Fibroblast of the conjunctiva (primary cell): ENCODE results near the gene COL1A1.

Source experiments
- DNase-seq: peaks from one replicate; pipeline ENCODE4 v3.0.0-alpha.2; 2010; ENCODE audit warnings: low read depth

Gene COL1A1

GRCh38 chr17:50186661-50187393 is 14.6 kb downstream of the COL1A1 start:
- DNase-seq = no peak

DNA sequence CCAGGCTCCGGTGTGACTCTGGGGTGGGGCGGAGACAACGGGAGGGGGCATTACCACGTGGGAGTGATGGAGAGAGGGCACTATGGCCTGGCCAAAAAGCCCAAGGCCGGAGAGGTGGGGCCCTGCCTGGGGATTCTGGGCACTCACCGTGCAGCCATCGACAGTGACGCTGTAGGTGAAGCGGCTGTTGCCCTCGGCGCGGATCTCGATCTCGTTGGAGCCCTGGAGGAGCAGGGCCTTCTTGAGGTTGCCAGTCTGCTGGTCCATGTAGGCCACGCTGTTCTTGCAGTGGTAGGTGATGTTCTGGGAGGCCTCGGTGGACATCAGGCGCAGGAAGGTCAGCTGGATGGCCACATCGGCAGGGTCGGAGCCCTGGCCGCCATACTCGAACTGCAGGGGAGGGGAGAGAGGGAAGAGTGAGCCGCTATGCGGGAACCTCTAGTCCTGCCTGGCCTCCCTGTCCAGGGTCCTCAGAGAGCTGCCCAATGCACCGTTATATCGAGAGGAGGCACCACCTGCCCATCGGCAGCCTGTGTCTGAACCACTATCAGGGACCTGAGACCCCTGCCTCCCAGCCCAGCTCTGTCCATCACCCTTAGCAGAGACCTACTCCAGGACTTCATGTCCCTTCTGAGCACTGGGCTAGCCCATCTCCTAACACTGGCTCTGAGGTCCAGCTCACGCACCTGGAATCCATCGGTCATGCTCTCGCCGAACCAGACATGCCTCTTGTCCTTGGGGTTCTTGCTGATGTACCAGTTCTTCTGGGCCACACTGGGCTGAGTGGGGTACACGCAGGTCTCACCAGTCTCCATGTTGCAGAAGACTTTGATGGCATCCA is 15.6 kb downstream of the COL1A1 start:
- no peak for DNase-seq

DNA sequence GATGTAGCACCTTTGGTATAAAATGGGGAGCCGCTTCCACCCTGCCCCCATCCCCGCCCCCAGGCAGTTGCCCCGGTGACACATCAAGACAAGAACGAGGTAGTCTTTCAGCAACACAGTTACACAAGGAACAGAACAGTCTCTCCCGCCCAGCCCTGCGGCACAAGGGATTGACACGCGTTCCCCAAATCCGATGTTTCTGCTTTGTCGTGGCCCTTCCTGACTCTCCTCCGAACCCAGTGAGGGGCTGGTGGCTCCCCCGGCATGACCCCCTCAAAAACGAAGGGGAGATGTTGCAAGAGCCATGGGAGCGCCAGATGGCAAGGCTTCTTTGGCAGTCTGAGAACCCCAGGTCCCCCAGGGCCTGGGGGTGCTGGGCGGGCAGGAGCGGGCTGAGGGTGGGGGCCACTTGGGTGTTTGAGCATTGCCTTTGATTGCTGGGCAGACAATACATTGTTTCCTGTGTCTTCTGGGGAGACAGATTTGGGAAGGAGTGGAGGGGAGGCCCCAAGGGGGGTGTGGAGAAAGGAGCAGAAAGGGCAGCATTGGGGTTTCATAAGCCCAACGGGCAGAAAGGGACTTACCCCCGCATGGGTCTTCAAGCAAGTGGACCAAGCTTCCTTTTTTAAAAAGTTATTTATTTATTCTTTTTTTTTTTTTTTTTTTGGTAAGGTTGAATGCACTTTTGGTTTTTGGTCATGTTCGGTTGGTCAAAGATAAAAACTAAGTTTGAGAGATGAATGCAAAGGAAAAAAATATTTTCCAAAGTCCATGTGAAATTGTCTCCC is 16.6 kb downstream of the COL1A1 start:
- peak; percentile 68 for DNase-seq

DNA sequence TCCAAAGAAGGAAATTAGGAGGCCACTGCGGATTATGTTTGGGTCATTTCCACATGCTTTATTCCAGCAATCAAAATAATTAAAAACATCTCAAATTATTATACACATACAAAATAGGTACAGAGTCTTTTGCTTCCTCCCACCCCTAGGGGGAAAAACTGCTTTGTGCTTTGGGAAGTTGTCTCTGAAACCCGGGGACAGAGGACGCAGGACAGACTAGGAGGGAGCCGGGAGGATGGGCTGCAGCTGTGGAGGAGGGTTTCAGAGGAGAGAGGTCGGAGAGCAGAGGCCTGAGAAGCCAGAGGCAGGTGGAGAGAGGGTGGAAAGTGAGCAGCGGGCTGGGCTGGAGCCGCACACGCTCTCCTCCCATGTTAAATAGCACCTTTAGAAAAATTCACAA is 17.4 kb downstream of the COL1A1 start:
- no peak for DNase-seq

GRCh38 chr17:50183421-50183994 is 17.9 kb downstream of the COL1A1 start:
- no peak for DNase-seq

DNA sequence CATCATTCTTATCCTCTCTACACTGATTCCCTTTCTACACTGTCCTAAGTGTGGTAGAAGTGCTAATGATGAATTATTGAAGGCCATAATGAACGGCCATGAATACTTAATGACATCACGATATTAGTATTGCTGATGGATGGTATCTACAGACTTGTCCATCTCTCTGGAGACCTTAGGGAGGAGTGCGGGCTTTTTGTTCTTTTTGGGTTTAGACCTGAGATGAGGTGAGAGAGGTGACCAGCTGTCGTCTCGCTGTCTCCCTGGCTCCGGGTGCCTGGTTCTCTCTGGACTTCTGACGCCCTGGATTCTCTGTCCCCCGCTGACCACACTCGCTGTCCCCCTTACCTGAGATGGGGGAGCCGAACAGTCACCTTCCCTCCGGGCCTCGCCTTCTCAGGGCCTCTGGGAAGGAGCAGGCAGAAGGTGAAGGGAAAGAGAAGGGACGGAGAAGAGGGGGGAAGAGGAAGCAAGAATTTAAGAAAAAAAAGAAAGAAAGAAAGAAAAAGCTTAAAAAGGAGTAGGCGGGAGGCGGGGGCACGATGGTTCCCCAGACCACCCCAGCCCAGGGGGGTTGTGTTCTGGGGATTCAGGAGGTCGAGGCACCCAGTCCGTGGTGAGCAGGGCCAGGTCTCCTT is 18.5 kb downstream of the COL1A1 start:
- no peak for DNase-seq

GRCh38 chr17:50181591-50182560 is 19.6 kb downstream of the COL1A1 start:
- no peak for DNase-seq

DNA sequence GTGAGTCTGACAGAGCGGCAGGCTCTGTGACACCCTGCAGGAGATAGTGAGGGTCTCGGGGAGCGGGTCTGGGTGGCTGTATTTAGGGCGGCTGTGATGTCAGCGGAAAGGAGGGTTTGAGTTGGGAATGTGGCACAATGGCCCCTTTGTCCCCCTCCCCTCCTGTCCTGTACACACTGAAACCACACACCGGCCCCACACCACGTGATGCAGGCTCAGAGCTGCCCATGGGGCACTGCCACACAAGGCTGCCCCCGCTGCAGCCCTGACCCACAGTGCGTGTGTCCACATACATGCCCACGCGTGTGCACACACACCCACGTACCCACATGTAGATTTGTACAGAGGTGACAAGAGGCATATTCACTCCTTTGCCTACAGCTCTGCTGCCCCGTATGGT is 20.3 kb downstream of the COL1A1 start:
- DNase-seq = no peak

- DNase-seq = no peak
Measured at GRCh38 chr17:50180620-50181019, 20.8 kb downstream of the COL1A1 start.

DNA sequence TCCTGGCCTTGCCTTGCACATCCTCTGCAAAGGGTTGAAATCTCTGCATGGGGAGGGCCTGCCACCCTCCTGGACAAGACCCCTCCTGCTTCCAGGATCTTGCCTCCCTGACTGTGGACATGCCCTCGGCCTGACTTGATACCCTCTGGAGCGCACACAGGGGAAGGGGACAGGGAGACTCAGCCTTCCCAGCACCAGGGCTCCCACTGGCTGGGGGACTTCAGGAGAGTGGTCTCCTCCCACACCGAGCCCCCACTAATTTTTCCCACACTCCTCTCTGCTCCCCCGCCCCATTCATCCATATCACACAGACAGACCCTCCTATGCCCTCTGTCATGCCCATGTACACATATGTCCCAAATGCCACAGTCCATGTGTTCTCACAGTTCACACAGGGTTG is 21.3 kb downstream of the COL1A1 start:
- DNase-seq = no peak

DNA sequence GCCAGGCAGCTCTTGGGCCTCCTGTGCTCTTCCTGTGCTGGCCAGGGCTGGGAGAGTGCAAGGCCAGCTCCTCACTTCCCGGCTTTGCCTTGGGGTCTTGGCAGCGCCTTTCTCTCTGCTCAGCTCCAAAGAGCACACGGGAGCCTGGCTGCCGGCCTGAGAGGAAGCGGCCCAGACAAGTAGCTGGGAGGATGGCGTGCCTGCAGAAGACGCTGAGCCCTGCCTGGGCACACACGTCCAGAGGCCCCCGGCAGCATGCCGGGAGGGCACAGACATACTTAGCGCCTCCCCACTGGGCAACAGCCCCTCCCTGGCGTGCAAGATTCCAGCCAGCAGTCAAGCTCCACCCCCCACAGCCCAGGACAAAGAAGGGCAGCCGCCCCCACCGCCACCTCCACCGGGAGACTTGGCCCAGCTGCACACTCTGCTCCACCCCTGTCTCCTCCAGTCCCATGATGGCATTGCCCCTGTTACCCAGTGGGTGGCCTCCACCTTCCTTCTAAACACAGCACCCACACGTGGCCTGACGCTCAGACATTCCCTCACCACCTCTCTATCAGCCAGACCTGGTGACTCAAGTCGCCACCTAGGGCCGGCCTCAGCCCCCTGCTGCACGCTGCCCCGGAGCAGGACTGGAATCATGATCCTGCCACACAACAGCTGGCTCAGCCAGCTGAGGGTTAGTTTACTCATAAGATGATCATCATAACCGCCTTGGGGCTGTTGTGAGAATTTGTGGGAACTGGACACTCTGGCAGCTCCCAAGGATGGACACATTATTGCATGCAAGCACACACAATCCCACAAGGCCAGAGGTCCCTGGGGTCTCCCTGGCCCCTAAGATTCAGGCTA is 23.2 kb downstream of the COL1A1 start:
- no peak for DNase-seq

GRCh38 chr17:50177476-50177875 is 24.0 kb downstream of the COL1A1 start:
- DNase-seq = no peak

- no peak for DNase-seq
Measured at GRCh38 chr17:50176559-50177357, 24.7 kb downstream of the COL1A1 start.

GRCh38 chr17:50175035-50175807 is 26.2 kb downstream of the COL1A1 start:
- DNase-seq = no peak

DNA sequence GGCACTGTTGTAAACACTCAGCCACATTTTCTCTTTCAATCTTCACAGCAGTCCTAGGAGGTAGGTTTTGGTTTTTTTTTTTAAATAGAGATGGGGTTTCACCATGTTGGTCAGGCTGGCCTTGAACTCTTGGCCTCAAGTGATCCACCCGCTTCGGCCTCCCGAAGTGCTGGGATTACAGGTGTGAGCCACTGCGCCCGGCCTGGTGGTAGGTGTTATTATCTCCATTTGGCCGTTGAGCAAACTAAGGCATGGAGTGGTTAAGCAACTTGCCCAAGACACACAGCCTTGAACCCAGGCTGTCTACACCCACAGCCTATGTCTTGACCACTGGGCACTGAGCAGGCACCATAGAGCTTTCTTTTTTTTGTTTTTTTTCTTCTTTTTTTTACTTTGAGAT is 27.0 kb downstream of the COL1A1 start:
- no peak for DNase-seq

- peak; percentile 79 for DNase-seq
Measured at GRCh38 chr17:50173335-50173941, 28.0 kb downstream of the COL1A1 start.

- no peak for DNase-seq
Measured at GRCh38 chr17:50172936-50173334, 28.5 kb downstream of the COL1A1 start.

- no peak for DNase-seq
Measured at GRCh38 chr17:50172130-50172529, 29.3 kb downstream of the COL1A1 start.
